Neural progenitor cell (in vitro differentiated cells): ENCODE results near the gene JAKMIP3. TPM values are rescaled to one million over a fixed set of nuclear protein-coding genes. Genes with fewer than 3 reads are reported as not detected.
A peak's percentile ranks its signal among the peaks of the same experiment; 100 is the strongest.

ENCODE experiments used
- DNase-seq: peaks from one replicate; pipeline ENCODE4 v3.0.0-alpha.2; 2016; ENCODE audit warnings: low spot score
- H2AFZ ChIP-seq: fragments of 200-600 bp; sonication (generic); replicated peaks from 2 replicates; pipeline ENCODE4 v1.6.1; 2016; ENCODE audit warnings: antibody characterized with exemption
- H3F3A ChIP-seq: fragments of 200-600 bp; sonication (generic); 2 replicates; pipeline ENCODE4 v1.6.1; 2016; ENCODE audit warnings: antibody characterized with exemption, low read depth
- H3K27ac ChIP-seq: fragments of 200-600 bp; sonication (generic); 2 replicates; pipeline ENCODE4 v1.5.1; 2016; ENCODE audit warnings: mild to moderate bottlenecking
- H3K27me3 ChIP-seq: fragments of 200-600 bp; sonication (generic); 2 replicates; pipeline ENCODE4 v1.6.1; 2016; ENCODE audit warnings: mild to moderate bottlenecking, moderate library complexity
- H3K36me3 ChIP-seq: fragments of 200-600 bp; sonication (generic); 2 replicates; pipeline ENCODE4 v1.5.1; 2016
- H3K4me1 ChIP-seq: fragments of 200-600 bp; sonication (generic); 2 replicates; pipeline ENCODE4 v1.6.1; 2016; ENCODE audit warnings: mixed run types
- H3K4me2 ChIP-seq: fragments of 200-600 bp; sonication (generic); 2 replicates; pipeline ENCODE4 v1.6.1; 2016
- H3K4me3 ChIP-seq: fragments of 200-600 bp; sonication (generic); 2 replicates; pipeline ENCODE4 v1.5.1; 2016
- H3K79me2 ChIP-seq: fragments of 200-600 bp; sonication (generic); 2 replicates; pipeline ENCODE4 v1.6.1; 2016; ENCODE audit warnings: low read depth
- H3K9ac ChIP-seq: fragments of 200-600 bp; sonication (generic); 2 replicates; pipeline ENCODE4 v1.6.1; 2016
- H3K9me3 ChIP-seq: fragments of 200-600 bp; sonication (generic); 2 replicates; pipeline ENCODE4 v1.5.1; 2016; ENCODE audit warnings: low read depth
- H4K20me1 ChIP-seq: fragments of 200-600 bp; sonication (generic); 2 replicates; pipeline ENCODE4 v1.6.1; 2016; ENCODE audit warnings: low read depth
- H3K27ac Mint-ChIP-seq: 3 replicates; pipeline ENCODE4 v1.8.0; 2021; ENCODE audit warnings: mixed read lengths
- H3K27me3 Mint-ChIP-seq: 2 replicates; pipeline ENCODE4 v1.8.0; 2022; ENCODE audit warnings: low read depth, mild to moderate bottlenecking, inconsistent platforms, moderate library complexity, mixed read lengths; ENCODE audit not compliant: insufficient read depth
- H3K36me3 Mint-ChIP-seq: 3 replicates; pipeline ENCODE4 v1.8.0; 2021; ENCODE audit warnings: mixed read lengths
- H3K4me1 Mint-ChIP-seq: 3 replicates; pipeline ENCODE4 v1.8.0; 2021; ENCODE audit warnings: mixed read lengths
- H3K4me3 Mint-ChIP-seq: 3 replicates; pipeline ENCODE4 v1.8.0; 2021; ENCODE audit warnings: mild to moderate bottlenecking, moderate library complexity, mixed read lengths
- H3K9me3 Mint-ChIP-seq: 3 replicates; pipeline ENCODE4 v1.8.0; 2020; ENCODE audit warnings: mixed read lengths
- CTCF ChIP-seq: fragments of 200-600 bp; sonication (generic); IDR thresholded peaks from 2 replicates; pipeline ENCODE4 v1.5.1; 2017; ENCODE audit warnings: antibody characterized with exemption, mild to moderate bottlenecking
- EZH2 ChIP-seq: fragments of 200-600 bp; sonication (generic); IDR thresholded peaks from 2 replicates; pipeline ENCODE4 v1.6.1; 2017; ENCODE audit warnings: antibody characterized with exemption, mild to moderate bottlenecking, moderate library complexity
- EZH2phosphoT487 ChIP-seq: fragments of 200-600 bp; sonication (generic); IDR thresholded peaks from 2 replicates; pipeline ENCODE4 v1.6.1; 2017; ENCODE audit warnings: antibody characterized with exemption
- total RNA-seq: library from RNA; depleted of rRNA; stranded (reverse); fragments of >200 nt; gene quantifications from 2 replicates; pipeline ENCODE4 v1.2.3, GENCODE V29; 2015; ENCODE audit warnings: low replicate concordance

The JAKMIP3 gene
- total RNA-seq, 1 donor from 2014 or later, result 0.37 TPM

DNA sequence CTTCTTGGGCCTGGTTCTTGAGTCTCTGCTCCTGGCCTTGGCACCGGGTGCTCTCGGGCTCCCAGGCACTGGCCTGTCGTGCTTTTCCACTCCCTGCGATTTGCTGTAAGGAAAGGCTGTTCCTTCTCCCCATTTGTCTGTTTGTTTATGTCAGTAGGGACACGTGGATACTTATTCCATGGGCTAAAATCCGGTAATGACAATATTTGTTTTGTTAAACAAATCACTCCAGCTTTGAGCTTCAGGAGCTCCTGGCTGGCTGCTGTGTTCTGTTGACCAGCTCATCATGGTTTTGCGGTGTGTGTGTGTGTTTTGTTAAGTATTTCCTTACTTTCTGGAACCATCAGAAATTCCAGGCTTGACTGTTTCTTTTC lies 17.5 kb upstream of the JAKMIP3 start:
- Histone ChIP-seq H3K27me3 (peaks cover 7% of the 10 kb centered on the region), H3K36me3 (no peaks in the 10 kb centered on the region), H3K4me2 (no peak overlapping the region), H3K9ac (no peak overlapping the region), H3K27ac (no peak overlapping the region), H3K4me3 (no peak overlapping the region), H4K20me1 (no peaks in the 10 kb centered on the region), H2AFZ (no peak overlapping the region), H3K9me3 (peaks cover 10% of the 10 kb centered on the region), H3K79me2 (no peaks in the 10 kb centered on the region), H3F3A (no peaks in the 10 kb centered on the region), H3K4me1 (no peaks in the 10 kb centered on the region)
- H3K27me3 Mint-ChIP-seq, result peaks cover 3% of the 10 kb centered on the region
- peaks cover 18% of the 10 kb centered on the region for H3K4me1 Mint-ChIP-seq
- TF ChIP-seq EZH2 (no peak), EZH2phosphoT487 (no peak), CTCF (no peak)
- no peak for DNase-seq
- no peak overlapping the region for H3K4me3 Mint-ChIP-seq
- no peak overlapping the region for H3K27ac Mint-ChIP-seq
- no peaks in the 10 kb centered on the region for H3K36me3 Mint-ChIP-seq
- H3K9me3 Mint-ChIP-seq, result peaks cover 12% of the 10 kb centered on the region

DNA sequence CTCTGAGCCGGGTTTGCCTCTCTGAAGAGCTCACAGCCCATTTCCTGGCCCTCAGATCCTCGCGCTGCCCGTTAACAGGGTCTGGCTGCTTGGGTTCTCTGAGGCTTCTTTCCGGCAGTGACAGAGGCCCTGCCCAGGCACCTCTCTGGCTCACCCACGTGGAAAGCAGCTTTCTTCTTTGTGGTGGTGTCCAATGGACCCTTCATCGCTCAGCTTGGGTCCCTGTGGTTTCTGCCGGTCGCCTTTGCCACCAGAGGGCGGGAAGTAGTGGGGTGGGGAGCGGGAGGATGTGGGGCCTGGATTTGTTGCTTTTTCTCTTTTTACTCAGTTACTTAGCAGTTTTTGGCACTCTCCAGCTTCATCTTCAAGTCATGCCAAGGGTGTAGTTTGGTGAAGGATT lies 15.6 kb upstream of the JAKMIP3 start:
- no peak for TF ChIP-seq EZH2
- no peak for TF ChIP-seq EZH2phosphoT487
- no peak for TF ChIP-seq CTCF
- Histone ChIP-seq H3K4me3 (no peak overlapping the region), H3K36me3 (no peaks in the 10 kb centered on the region), H3K9me3 (peaks cover 10% of the 10 kb centered on the region), H2AFZ (no peak overlapping the region), H3K79me2 (no peaks in the 10 kb centered on the region), H4K20me1 (peaks cover 5% of the 10 kb centered on the region), H3K9ac (no peak overlapping the region), H3K27ac (no peak overlapping the region), H3K4me2 (no peak overlapping the region), H3K4me1 (no peaks in the 10 kb centered on the region), H3K27me3 (no peaks in the 10 kb centered on the region), H3F3A (no peaks in the 10 kb centered on the region)
- H3K4me3 Mint-ChIP-seq, result no peak overlapping the region
- DNase-seq, result no peak
- H3K4me1 Mint-ChIP-seq, result peaks cover 2% of the 10 kb centered on the region
- H3K36me3 Mint-ChIP-seq, result no peaks in the 10 kb centered on the region
- H3K27ac Mint-ChIP-seq, result no peak overlapping the region
- peaks cover 10% of the 10 kb centered on the region for H3K27me3 Mint-ChIP-seq
- peaks cover 21% of the 10 kb centered on the region for H3K9me3 Mint-ChIP-seq

- H3K9me3 ChIP-seq, result peaks cover 10% of the 10 kb centered on the region
- Mint-ChIP-seq H3K4me3 (no peak overlapping the region), H3K27ac (no peak overlapping the region), H3K36me3 (no peaks in the 10 kb centered on the region), H3K9me3 (peaks cover 21% of the 10 kb centered on the region), H3K4me1 (no peaks in the 10 kb centered on the region), H3K27me3 (peaks cover 10% of the 10 kb centered on the region)
- no peaks in the 10 kb centered on the region for H3K27me3 ChIP-seq
- no peak overlapping the region for H3K4me2 ChIP-seq
- H3K79me2 ChIP-seq, result no peaks in the 10 kb centered on the region
- H3K4me1 ChIP-seq, result no peaks in the 10 kb centered on the region
- no peak overlapping the region for H3K4me3 ChIP-seq
- TF ChIP-seq EZH2 (no peak), EZH2phosphoT487 (no peak), CTCF (no peak)
- H2AFZ ChIP-seq, result no peak overlapping the region
- peaks cover 6% of the 10 kb centered on the region for H4K20me1 ChIP-seq
- no peak overlapping the region for H3K9ac ChIP-seq
- no peaks in the 10 kb centered on the region for H3K36me3 ChIP-seq
- DNase-seq, result no peak
- H3K27ac ChIP-seq, result no peak overlapping the region
- H3F3A ChIP-seq, result no peaks in the 10 kb centered on the region
Measured at GRCh38 chr10:132052124-132052523, 13.6 kb upstream of the JAKMIP3 start.

GRCh38 chr10:132054564-132054963 lies 11.2 kb upstream of the JAKMIP3 start:
- H3K4me2 ChIP-seq, result no peak overlapping the region
- Mint-ChIP-seq H3K4me1 (no peaks in the 10 kb centered on the region), H3K4me3 (no peak overlapping the region), H3K27me3 (peaks cover 8% of the 10 kb centered on the region), H3K9me3 (peaks cover 21% of the 10 kb centered on the region), H3K27ac (peak overlapping the region; percentile 29), H3K36me3 (no peaks in the 10 kb centered on the region)
- no peaks in the 10 kb centered on the region for H3K79me2 ChIP-seq
- H2AFZ ChIP-seq, result no peak overlapping the region
- H3K27me3 ChIP-seq, result no peaks in the 10 kb centered on the region
- no peak overlapping the region for H3K4me3 ChIP-seq
- peaks cover 10% of the 10 kb centered on the region for H3K9me3 ChIP-seq
- TF ChIP-seq EZH2phosphoT487, result no peak
- TF ChIP-seq EZH2, result no peak
- TF ChIP-seq CTCF, result no peak
- DNase-seq, result peak; percentile 79
- H3F3A ChIP-seq, result no peaks in the 10 kb centered on the region
- H3K4me1 ChIP-seq, result no peaks in the 10 kb centered on the region
- H3K27ac ChIP-seq, result no peak overlapping the region
- H4K20me1 ChIP-seq, result peaks cover 6% of the 10 kb centered on the region
- H3K9ac ChIP-seq, result no peak overlapping the region
- H3K36me3 ChIP-seq, result no peaks in the 10 kb centered on the region
